GM18951 (cell line): ENCODE data around the gene SPOCK1.

Experiments
- POLR2A ChIP-seq: IDR thresholded peaks from 4 replicates; pipeline ENCODE4 v1.6.1; 2011; ENCODE audit warnings: mild to moderate bottlenecking; ENCODE audit not compliant: insufficient read length, insufficient read depth; ENCODE audit errors: extremely low read depth
- in situ Hi-C: fragments of 300-500 bp; cut with MboI; formaldehyde crosslinking; loops from one replicate; pipeline ENCODE4 v1.12.0; 2022; ENCODE audit warnings: low sequenced_read_pairs, mixed read lengths, inconsistent platforms; ENCODE audit not compliant: unreplicated experiment

SPOCK1 gene

GRCh38 chr5:137035480-137035878, 463.6 kb downstream of the SPOCK1 start:
- in situ Hi-C loops: no loop called here
- TF ChIP-seq POLR2A: no peak

GRCh38 chr5:137034764-137035479, 464.2 kb downstream of the SPOCK1 start:
- TF ChIP-seq POLR2A: no peak
- in situ Hi-C loops: no loop called here

- in situ Hi-C loops: no loop called here
- TF ChIP-seq POLR2A: no peak
Measured at GRCh38 chr5:137034213-137034612, 464.9 kb downstream of the SPOCK1 start.

- TF ChIP-seq POLR2A: no peak
- in situ Hi-C loops: no loop called here
Measured at GRCh38 chr5:137032929-137033328, 466.2 kb downstream of the SPOCK1 start.

GRCh38 chr5:137027758-137028157, 471.4 kb downstream of the SPOCK1 start:
- in situ Hi-C loops: no loop called here

GRCh38 chr5:137026296-137026695, 472.8 kb downstream of the SPOCK1 start:
- in situ Hi-C loops: no loop called here

More at GRCh38 chr5:137027758-137028157, 471.4 kb downstream of the SPOCK1 start:
- no peak for TF ChIP-seq POLR2A

GRCh38 chr5:137024044-137024443, 475.1 kb downstream of the SPOCK1 start:
- no peak for TF ChIP-seq POLR2A
- in situ Hi-C loops: no loop called here

More at GRCh38 chr5:137026296-137026695, 472.8 kb downstream of the SPOCK1 start:
- no peak for TF ChIP-seq POLR2A

- in situ Hi-C loops: no loop called here
- TF ChIP-seq POLR2A: no peak
Measured at GRCh38 chr5:137023371-137023770, 475.8 kb downstream of the SPOCK1 start.

GRCh38 chr5:137022725-137023124, 476.4 kb downstream of the SPOCK1 start:
- in situ Hi-C loops: no loop called here
- TF ChIP-seq POLR2A: no peak

GRCh38 chr5:137022043-137022442, 477.1 kb downstream of the SPOCK1 start:
- in situ Hi-C loops: no loop called here
- TF ChIP-seq POLR2A: no peak

GRCh38 chr5:137019229-137019628, 479.9 kb downstream of the SPOCK1 start:
- in situ Hi-C loops: no loop called here

GRCh38 chr5:137016783-137017324, 482.3 kb downstream of the SPOCK1 start:
- in situ Hi-C loops: no loop called here
- TF ChIP-seq POLR2A: no peak

More at GRCh38 chr5:137019229-137019628, 479.9 kb downstream of the SPOCK1 start:
- TF ChIP-seq POLR2A: no peak

GRCh38 chr5:137015540-137016116, 483.5 kb downstream of the SPOCK1 start:
- no peak for TF ChIP-seq POLR2A
- in situ Hi-C loops: no loop called here

- no peak for TF ChIP-seq POLR2A
Measured at GRCh38 chr5:137014731-137015130, 484.4 kb downstream of the SPOCK1 start.

More at GRCh38 chr5:137014731-137015130, 484.4 kb downstream of the SPOCK1 start:
- in situ Hi-C loops: no loop called here
